GM23338 (cell line): ENCODE results near the gene RBCK1. TPM values are rescaled to one million over a fixed set of nuclear protein-coding genes. Genes with fewer than 3 reads are reported as not detected.
A peak's percentile ranks its signal among the peaks of the same experiment; 100 is the strongest.

Source experiments
- ATAC-seq: fragments of 200-7000 bp; cut with Tn5 transposase; 3 replicates; pipeline ENCODE4 v1.9.1; 2020
- DNase-seq: peaks from one replicate; pipeline ENCODE4 v3.0.0-alpha.2; 2015; ENCODE audit warnings: low spot score
- H2AFZ ChIP-seq: fragments of 200-600 bp; sonication (generic); 2 replicates; pipeline ENCODE4 v1.8.0; 2016; ENCODE audit warnings: antibody characterized with exemption, mild to moderate bottlenecking, moderate library complexity
- H3F3A ChIP-seq: fragments of 200-600 bp; sonication (generic); replicated peaks from 2 replicates; pipeline ENCODE4 v1.8.0; 2017; ENCODE audit warnings: antibody characterized with exemption, mixed run types, low read depth
- H3K27ac ChIP-seq: fragments of 200-600 bp; sonication (generic); 2 replicates; pipeline ENCODE4 v1.6.1; 2016; ENCODE audit warnings: low read depth
- H3K27me3 ChIP-seq: fragments of 200-600 bp; sonication (generic); 2 replicates; pipeline ENCODE4 v1.8.0; 2016; ENCODE audit warnings: mild to moderate bottlenecking, mixed run types, moderate library complexity; ENCODE audit not compliant: insufficient read depth
- H3K36me3 ChIP-seq: fragments of 200-600 bp; sonication (generic); 2 replicates; pipeline ENCODE4 v1.8.0; 2016; ENCODE audit warnings: mild to moderate bottlenecking; ENCODE audit not compliant: insufficient read depth
- H3K4me1 ChIP-seq: fragments of 200-600 bp; sonication (generic); 2 replicates; pipeline ENCODE4 v1.8.0; 2016; ENCODE audit warnings: mild to moderate bottlenecking, moderate library complexity; ENCODE audit not compliant: insufficient read depth
- H3K4me2 ChIP-seq: fragments of 200-600 bp; sonication (generic); 2 replicates; pipeline ENCODE4 v1.7.1; 2017; ENCODE audit warnings: mixed run types
- H3K4me3 ChIP-seq: fragments of 200-600 bp; sonication (generic); 2 replicates; pipeline ENCODE4 v1.6.1; 2016; ENCODE audit warnings: mixed run types
- H3K79me2 ChIP-seq: fragments of 200-600 bp; sonication (generic); replicated peaks from 2 replicates; pipeline ENCODE4 v1.8.0; 2017; ENCODE audit warnings: mild to moderate bottlenecking; ENCODE audit not compliant: insufficient read depth
- H3K9me2 ChIP-seq: fragments of 200-600 bp; sonication (generic); 2 replicates; pipeline ENCODE4 v1.8.0; 2017; ENCODE audit not compliant: insufficient read depth
- H4K20me1 ChIP-seq: fragments of 200-600 bp; sonication (generic); replicated peaks from 2 replicates; pipeline ENCODE4 v1.8.0; 2017; ENCODE audit warnings: mild to moderate bottlenecking; ENCODE audit not compliant: insufficient read depth
- H3K27ac Mint-ChIP-seq: 2 replicates; pipeline ENCODE4 v1.8.0; 2020; ENCODE audit warnings: inconsistent platforms, mild to moderate bottlenecking, moderate library complexity, mixed read lengths
- H3K27me3 Mint-ChIP-seq: 3 replicates; pipeline ENCODE4 v1.8.0; 2022; ENCODE audit warnings: low read depth, mild to moderate bottlenecking, moderate library complexity, mixed read lengths, inconsistent platforms; ENCODE audit not compliant: insufficient read depth, poor library complexity
- H3K36me3 Mint-ChIP-seq: 3 replicates; pipeline ENCODE4 v1.8.0; 2021; ENCODE audit warnings: low read depth, mild to moderate bottlenecking, inconsistent platforms, moderate library complexity, mixed read lengths
- H3K4me1 Mint-ChIP-seq: 3 replicates; pipeline ENCODE4 v1.8.0; 2020; ENCODE audit warnings: mild to moderate bottlenecking, inconsistent platforms, mixed read lengths
- H3K4me3 Mint-ChIP-seq: 3 replicates; pipeline ENCODE4 v1.8.0; 2021; ENCODE audit warnings: moderate library complexity, mild to moderate bottlenecking, inconsistent platforms, mixed read lengths
- H3K9me3 Mint-ChIP-seq: 3 replicates; pipeline ENCODE4 v1.8.0; 2020; ENCODE audit warnings: moderate library complexity, mild to moderate bottlenecking, inconsistent platforms, mixed read lengths
- CREB1 ChIP-seq: fragments of 250-450 bp; sonication (Bioruptor Pico); IDR thresholded peaks from 2 replicates; pipeline ENCODE4 v1.5.0; 2020; ENCODE audit warnings: low read depth, mild to moderate bottlenecking, moderate library complexity
- CTCF ChIP-seq, 2 experiments: fragments of 200-600 bp in 1 of 2; sonication (generic) in 1 of 2; conservative IDR thresholded peaks; 2 replicates each; pipeline versions ENCODE4 v1.5.1 to v1.6.1; 2016 to 2017; ENCODE audit warnings: antibody characterized with exemption in 2 of 2, low read depth in 2 of 2, mild to moderate bottlenecking in 2 of 2, moderate library complexity in 1 of 2
- ETS1 ChIP-seq: IDR thresholded peaks from 2 replicates; pipeline ENCODE4 v1.6.1; 2016; ENCODE audit warnings: antibody characterized with exemption
- EZH2 ChIP-seq: fragments of 200-600 bp; sonication (generic); IDR thresholded peaks from one replicate; pipeline ENCODE4 v1.8.0; 2017; ENCODE audit warnings: antibody characterized with exemption, mild to moderate bottlenecking, low read depth; ENCODE audit not compliant: unreplicated experiment
- JUNB ChIP-seq: IDR thresholded peaks from one replicate; pipeline ENCODE4 v1.6.1; 2016; ENCODE audit warnings: antibody characterized with exemption; ENCODE audit not compliant: unreplicated experiment
- POLR2AphosphoS5 ChIP-seq: IDR thresholded peaks from 2 replicates; pipeline ENCODE4 v1.6.1; 2016; ENCODE audit warnings: antibody characterized with exemption, low read depth
- polyA plus RNA-seq: library from polyadenylated mRNA; unstranded; fragments of >200 nt; fragmentation: Nextera tagmentation; extraction: Ambion mirVana; gene quantifications from 2 replicates; pipeline ENCODE4 v1.2.1, GENCODE V29; 2016
- total RNA-seq: library from RNA; depleted of rRNA; stranded (reverse); fragments of >200 nt; shearing (Covaris generic); gene quantifications from 2 replicates; pipeline ENCODE4 v1.2.3, GENCODE V29; 2014
- TF ChIP-seq, protein P1 (sequence below): fragments of 250-450 bp; sonication (Bioruptor Pico); IDR thresholded peaks from 2 replicates; pipeline ENCODE4 v1.5.0; 2020; ENCODE audit warnings: mild to moderate bottlenecking, moderate library complexity

The RBCK1 gene
- total and polyA plus RNA-seq, 2 experiments from 2014 or later, result 52.6 to 56.8 TPM

DNA sequence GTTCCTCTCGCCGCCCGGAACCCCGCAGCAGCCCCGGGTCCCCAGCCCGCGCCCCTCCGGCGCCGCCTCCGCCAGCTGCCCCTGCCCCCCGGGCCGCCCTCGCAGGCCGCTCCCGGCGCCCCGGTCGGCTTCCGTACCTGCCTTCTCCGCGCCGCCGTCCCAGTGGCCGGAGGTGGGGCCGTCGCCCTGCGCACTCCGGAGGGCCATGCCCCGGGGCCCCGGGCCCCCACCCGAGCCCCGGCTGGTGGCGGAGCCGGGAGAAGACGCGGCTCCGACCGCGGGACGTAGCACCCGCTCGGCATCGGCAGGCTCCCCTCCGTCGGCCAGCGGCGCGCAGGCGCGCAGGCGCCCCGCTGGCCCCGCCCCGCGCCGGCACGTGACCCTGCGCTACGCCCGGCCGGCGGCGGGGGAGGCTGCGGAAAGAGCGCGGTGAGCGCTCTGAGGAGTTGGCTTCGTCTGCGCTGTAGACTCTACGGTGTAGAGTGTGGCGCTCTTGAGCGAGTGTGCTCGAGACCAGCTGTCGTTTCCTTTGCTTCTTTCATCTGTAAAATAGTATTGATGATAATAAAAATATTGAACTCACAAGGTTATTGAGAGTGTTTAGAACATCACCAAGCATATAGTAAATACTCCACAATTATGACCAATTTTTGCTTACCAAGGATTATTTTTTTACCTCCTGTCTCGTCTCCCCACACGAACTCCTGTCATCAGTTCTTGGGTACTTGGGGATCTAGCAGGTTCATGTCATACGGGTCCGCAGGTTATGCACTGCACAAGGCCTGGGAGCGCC, 54.3 kb downstream of the RBCK1 start, which contains the start of gene TBC1D20:
TBC1D20 (minus strand) TSS at position 335 of the 793 bp plus-strand sequence; CDS start at position 207, 128 bp downstream.
- Mint-ChIP-seq H3K36me3 (peaks cover 2% of the 10 kb centered on the region), H3K4me1 (peaks cover 20% of the 10 kb centered on the region), H3K4me3 (peak within 1 kb of the TSS; percentile 93), H3K27me3 (peaks cover 22% of the 10 kb centered on the region), H3K9me3 (peaks cover 10% of the 10 kb centered on the region), H3K27ac (no peak within 1 kb of the TSS)
- Histone ChIP-seq H3K9me2 (no peaks in the 10 kb centered on the region), H2AFZ (peak within 1 kb of the TSS; percentile 78), H3K36me3 (0 out of 2 replicates have a peak, but pooled peaks cover 3% of the 10 kb centered on the region), H3K27me3 (peaks cover 34% of the 10 kb centered on the region), H3K4me3 (peak within 1 kb of the TSS; percentile 89), H3K4me1 (0 out of 2 replicates have a peak, but pooled peaks cover 4% of the 10 kb centered on the region), H3K79me2 (peaks cover 42% of the 10 kb centered on the region), H3K27ac (no peak within 1 kb of the TSS), H4K20me1 (peaks cover 33% of the 10 kb centered on the region), H3F3A (0 out of 2 replicates have a peak, but pooled peaks cover 5% of the 10 kb centered on the region), H3K4me2 (peak within 1 kb of the TSS; percentile 96)
- ATAC-seq (peak; percentile 94), DNase-seq (peak; percentile 92)
- TF ChIP-seq, protein P1, sequence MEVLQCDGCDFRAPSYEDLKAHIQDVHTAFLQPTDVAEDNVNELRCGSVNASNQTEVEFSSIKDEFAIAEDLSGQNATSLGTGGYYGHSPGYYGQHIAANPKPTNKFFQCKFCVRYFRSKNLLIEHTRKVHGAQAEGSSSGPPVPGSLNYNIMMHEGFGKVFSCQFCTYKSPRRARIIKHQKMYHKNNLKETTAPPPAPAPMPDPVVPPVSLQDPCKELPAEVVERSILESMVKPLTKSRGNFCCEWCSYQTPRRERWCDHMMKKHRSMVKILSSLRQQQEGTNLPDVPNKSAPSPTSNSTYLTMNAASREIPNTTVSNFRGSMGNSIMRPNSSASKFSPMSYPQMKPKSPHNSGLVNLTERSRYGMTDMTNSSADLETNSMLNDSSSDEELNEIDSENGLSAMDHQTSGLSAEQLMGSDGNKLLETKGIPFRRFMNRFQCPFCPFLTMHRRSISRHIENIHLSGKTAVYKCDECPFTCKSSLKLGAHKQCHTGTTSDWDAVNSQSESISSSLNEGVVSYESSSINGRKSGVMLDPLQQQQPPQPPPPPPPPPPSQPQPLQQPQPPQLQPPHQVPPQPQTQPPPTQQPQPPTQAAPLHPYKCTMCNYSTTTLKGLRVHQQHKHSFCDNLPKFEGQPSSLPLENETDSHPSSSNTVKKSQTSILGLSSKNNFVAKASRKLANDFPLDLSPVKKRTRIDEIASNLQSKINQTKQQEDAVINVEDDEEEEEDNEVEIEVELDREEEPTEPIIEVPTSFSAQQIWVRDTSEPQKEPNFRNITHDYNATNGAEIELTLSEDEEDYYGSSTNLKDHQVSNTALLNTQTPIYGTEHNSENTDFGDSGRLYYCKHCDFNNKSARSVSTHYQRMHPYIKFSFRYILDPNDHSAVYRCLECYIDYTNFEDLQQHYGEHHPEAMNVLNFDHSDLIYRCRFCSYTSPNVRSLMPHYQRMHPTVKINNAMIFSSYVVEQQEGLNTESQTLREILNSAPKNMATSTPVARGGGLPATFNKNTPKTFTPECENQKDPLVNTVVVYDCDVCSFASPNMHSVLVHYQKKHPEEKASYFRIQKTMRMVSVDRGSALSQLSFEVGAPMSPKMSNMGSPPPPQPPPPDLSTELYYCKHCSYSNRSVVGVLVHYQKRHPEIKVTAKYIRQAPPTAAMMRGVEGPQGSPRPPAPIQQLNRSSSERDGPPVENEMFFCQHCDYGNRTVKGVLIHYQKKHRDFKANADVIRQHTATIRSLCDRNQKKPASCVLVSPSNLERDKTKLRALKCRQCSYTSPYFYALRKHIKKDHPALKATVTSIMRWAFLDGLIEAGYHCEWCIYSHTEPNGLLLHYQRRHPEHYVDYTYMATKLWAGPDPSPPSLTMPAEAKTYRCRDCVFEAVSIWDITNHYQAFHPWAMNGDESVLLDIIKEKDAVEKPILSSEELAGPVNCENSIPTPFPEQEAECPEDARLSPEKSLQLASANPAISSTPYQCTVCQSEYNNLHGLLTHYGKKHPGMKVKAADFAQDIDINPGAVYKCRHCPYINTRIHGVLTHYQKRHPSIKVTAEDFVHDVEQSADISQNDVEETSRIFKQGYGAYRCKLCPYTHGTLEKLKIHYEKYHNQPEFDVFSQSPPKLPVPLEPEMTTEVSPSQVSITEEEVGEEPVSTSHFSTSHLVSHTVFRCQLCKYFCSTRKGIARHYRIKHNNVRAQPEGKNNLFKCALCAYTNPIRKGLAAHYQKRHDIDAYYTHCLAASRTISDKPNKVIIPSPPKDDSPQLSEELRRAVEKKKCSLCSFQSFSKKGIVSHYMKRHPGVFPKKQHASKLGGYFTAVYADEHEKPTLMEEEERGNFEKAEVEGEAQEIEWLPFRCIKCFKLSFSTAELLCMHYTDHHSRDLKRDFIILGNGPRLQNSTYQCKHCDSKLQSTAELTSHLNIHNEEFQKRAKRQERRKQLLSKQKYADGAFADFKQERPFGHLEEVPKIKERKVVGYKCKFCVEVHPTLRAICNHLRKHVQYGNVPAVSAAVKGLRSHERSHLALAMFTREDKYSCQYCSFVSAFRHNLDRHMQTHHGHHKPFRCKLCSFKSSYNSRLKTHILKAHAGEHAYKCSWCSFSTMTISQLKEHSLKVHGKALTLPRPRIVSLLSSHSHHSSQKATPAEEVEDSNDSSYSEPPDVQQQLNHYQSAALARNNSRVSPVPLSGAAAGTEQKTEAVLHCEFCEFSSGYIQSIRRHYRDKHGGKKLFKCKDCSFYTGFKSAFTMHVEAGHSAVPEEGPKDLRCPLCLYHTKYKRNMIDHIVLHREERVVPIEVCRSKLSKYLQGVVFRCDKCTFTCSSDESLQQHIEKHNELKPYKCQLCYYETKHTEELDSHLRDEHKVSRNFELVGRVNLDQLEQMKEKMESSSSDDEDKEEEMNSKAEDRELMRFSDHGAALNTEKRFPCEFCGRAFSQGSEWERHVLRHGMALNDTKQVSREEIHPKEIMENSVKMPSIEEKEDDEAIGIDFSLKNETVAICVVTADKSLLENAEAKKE (CRISPR knock-in tag), result no peak
- TF ChIP-seq EZH2 (no peak), ETS1 (no peak), POLR2AphosphoS5 (peak; percentile 66), CTCF (conservative IDR thresholded peaks at IDR 0.05; ENCODE audit: low read depth in 2 of 2) (peak; percentile 19 to 39; a peak in 3 of 4 replicates), CREB1 (CRISPR knock-in tag) (no peak), JUNB (no peak)
